SK-N-DZ (cell line): ENCODE results near the gene PTPRA.

ENCODE experiments used
- DNase-seq: peaks from one replicate; pipeline ENCODE4 v3.0.0-alpha.2; 2015; ENCODE audit warnings: low spot score

PTPRA gene

DNA sequence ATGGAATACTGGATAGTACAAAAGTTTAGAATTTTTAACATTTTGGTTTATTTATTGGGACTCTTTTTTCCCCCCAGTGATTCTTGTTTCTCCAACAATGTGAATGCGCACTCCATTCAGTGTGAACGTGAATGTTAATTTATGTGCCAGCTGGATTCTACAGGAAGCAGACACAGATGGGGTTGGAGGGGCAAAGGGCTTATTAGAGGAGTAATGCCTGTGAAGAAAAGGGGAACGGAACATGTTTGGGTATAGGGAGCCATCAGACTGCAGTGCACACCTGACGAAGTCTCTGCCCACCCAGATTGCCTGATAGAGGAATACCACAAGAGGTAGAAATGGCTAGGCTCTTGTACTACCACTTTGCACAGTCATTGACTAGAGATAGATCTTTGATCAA, 48.2 kb downstream of the PTPRA start:
- no peak for DNase-seq

DNA sequence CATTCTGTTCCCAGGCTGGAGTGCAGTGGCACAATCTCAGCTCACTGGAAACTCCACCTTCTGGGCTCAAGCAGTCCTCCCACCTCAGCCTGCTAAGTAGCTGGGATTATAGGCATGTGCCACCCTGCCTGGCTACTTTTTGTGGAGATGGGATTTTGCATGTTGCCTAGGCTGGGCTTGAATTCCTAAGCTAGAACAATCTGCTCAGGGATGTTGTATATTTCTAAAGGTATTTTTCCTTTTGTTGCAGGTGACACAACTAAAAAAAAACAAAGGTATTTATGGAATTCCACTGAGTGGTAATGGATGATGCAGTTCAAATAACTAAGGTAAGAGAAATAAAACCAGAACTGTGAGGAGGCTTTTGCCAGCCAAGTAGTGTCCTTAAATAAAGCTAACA, 49.7 kb downstream of the PTPRA start:
- DNase-seq, result no peak

DNA sequence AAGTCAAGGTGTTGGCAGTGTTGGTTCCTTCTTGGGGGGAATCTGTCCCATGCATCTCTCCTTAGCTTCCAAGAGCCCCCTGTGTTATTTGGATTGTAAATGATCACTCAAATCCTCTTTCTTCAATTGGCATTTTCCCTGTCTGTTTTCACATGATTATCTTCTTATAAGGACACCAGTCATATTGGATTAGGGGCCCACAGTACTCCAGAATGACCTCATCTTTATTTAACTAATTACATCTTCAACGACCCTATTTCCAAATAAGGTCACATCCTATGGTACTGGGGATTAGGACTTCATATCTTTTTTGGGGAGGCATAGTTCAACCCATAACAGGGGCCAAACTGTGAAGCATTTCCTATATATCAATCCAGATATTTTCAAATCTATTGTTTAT, 57.3 kb downstream of the PTPRA start:
- peak; percentile 27 for DNase-seq

DNA sequence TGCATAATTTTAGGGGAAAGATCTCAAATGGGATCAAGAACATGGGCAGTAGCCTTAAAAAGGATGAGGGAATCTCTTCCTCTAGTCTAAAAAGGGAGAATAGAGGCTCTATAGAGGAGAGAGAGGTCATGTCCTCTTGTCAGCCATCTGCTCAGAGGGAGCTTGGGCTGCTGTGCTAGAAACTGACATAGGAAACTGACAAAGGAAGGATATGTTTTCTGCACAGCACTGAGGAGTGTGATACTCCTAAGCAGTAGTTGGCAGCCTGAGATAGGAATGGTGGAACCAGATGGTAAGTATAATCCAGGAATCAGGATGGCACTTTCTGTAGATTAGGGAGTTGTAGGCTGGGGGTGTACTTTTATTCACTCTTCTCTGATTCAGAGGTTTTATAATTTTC, 59.2 kb downstream of the PTPRA start:
- no peak for DNase-seq

- no peak for DNase-seq
Measured at GRCh38 chr20:2937902-2938301, 64.6 kb downstream of the PTPRA start.

DNA sequence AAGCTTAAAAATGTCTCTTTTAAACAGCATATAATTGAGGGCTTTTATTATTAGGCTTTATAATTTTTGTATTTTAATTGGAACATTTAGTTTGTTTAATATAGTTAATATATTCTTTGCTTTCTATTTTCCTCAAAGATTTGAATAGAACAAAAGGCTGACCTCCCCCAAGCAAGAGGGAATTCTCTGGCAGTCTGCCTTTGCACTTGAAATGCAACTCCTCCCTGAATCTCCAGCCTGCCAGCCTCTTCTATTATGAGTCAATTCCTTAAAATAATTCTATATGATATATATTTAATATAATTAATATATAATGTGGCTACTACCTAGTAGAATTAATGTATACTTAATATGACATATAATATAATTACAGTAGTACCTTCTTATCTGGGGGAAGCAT, 69.2 kb downstream of the PTPRA start:
- DNase-seq, result no peak

- DNase-seq, result no peak
Measured at GRCh38 chr20:2946988-2947961, 74.0 kb downstream of the PTPRA start.

GRCh38 chr20:2948968-2949367, 75.7 kb downstream of the PTPRA start:
- DNase-seq, result no peak

DNA sequence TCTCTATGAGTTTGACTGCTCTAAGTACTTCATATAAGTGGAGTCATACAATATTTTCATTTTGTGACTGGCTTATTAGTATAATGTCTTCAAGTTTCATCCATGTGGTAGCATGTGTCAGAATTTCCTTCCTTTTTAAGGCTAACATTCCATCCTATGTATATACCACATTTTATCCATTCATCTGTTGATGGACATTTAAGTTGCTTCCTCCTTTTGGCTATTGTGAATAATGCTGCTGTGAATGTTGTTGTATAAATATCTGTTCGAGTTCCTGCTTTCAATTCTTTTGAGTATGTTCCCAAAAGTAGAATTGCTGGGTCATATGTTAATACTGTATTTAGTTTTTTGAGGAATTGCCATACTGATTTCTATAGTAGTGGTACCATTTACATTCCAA, 79.5 kb downstream of the PTPRA start:
- no peak for DNase-seq

DNA sequence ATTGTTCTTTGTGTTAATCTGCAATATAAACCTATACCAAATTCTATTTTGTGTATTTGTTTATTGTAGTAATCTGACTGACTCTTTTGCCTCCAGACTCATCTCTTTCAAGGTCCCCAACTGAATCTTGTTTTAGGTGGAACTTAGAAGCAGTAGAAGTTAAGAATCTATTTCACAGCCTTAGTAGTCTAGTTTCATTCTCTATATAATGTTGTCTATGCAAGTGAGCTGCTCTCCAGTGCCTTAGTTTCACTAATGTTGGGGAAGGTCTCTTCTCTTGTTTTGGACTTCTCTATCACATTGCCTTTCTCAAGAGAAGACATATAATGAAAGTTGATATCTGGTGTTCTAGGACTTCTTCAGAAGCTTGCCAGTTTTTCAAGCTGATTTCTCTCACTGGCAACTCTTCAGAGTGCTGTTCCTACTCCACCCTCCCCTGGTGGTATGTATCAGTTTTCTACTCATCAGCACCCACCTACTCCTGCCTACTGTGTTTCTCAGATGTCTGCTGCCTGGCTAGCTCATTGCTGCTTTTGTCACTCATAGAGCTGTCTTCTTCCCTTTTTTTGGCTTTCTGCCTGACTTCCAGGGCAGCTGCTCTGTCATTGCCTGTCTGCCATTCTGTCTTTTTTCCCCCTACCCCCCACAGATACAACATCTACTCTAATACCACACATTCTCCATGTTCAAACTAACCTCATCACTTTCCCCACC, 82.1 kb downstream of the PTPRA start:
- DNase-seq, result no peak

- no peak for DNase-seq
Measured at GRCh38 chr20:2956480-2956879, 83.2 kb downstream of the PTPRA start.

- DNase-seq, result no peak
Measured at GRCh38 chr20:2967841-2968240, 94.6 kb downstream of the PTPRA start.

DNA sequence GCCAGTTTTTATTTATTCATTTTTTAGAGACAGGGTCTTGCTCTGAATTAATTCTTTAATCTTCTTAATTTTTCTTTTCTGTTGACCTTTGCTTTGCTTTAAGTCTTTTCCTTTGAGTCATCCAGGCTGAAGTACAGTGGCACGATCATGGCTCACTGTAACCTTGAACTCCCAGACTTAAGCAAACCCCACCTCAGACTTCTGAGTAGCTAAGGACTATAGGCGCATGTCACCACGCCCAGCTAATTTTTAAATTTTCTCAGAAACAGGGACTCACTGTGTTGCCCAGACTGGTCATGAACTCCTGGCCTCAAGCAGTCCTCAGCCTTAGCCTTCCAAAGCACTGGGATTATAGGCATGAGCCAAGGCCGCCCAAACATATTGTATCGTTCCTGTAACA, 98.8 kb downstream of the PTPRA start:
- DNase-seq, result no peak

GRCh38 chr20:2973574-2973973, 100.3 kb downstream of the PTPRA start:
- DNase-seq, result no peak

DNA sequence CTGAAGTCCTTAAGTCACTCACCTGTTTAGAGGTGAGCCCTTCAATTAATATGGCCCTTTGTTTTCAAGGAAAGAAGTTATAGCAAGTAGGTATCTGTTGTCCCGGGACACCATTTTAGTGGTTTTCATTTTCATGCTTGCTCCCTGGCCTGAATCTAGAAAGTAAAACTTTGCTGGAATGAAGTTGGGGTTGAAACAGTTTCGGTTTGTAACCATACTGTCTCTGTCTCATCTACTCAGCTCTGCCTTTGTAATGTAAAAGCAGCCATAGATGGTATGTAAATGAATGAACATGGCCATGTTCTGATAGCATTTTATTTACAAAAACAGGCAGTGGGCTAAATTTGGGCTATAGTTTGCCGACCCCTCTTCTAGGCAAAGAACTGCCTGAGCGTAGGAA, 105.2 kb downstream of the PTPRA start:
- no peak for DNase-seq

GRCh38 chr20:2981646-2982045, 108.4 kb downstream of the PTPRA start:
- no peak for DNase-seq

- no peak for DNase-seq
Measured at GRCh38 chr20:2983508-2983907, 110.2 kb downstream of the PTPRA start.

DNA sequence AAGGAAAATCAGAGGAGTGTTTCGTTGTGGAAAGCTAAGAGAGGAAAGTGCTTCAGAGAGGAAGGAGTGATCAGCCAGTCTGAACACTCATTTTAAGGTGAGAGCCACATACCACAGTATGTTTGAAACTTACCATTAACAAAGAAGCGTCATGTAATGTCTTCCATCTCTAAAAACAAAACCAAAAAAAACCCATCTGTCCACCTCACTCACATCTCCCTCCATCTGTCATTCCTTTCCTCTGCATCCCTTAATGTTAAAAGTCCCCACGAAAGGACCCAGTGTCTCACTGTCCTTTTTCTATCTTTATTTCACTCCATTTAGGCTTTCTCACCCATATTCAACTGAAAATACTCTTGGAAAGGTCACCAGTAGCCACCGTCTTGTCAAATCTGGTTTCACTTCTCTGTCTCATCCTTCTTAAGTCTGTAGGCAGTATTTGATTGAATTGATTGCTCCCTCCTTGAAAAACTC, 110.8 kb downstream of the PTPRA start:
- no peak for DNase-seq

GRCh38 chr20:2984956-2985661, 111.8 kb downstream of the PTPRA start:
- DNase-seq, result peak; percentile 78

DNA sequence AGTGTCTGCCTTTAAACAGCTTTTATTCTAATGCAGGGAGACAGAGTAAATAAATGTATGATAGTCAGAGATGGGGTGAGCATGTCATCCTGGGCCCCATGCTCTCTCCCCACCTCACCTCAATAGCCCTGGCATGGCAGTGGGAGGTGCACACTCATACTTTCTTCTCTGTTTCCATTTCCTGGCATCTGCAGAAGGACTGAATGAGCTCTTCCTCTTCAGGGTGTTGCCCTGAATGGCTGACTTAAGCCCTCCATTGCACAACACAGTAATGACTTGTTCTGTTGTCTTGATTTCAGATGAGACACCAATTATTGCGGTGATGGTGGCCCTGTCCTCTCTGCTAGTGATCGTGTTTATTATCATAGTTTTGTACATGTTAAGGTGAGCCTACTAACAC, 113.2 kb downstream of the PTPRA start:
- no peak for DNase-seq

DNA sequence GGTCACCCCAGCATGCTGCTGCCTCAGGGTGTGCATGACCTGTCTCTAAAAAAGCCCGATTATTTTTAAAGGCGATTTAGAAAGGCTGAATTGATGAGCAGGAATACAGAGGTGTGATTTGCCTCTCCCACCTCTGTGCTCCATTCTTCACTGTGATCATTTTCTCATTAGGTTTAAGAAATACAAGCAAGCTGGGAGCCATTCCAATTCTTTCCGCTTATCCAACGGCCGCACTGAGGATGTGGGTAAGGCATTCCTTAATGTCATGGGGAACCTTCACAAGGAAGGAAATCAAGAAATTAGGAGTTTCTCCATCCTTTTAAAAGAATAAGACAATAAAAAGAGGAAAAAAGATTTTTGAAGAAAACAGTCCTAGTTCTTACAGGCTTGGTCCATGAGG, 114.6 kb downstream of the PTPRA start:
- no peak for DNase-seq

DNA sequence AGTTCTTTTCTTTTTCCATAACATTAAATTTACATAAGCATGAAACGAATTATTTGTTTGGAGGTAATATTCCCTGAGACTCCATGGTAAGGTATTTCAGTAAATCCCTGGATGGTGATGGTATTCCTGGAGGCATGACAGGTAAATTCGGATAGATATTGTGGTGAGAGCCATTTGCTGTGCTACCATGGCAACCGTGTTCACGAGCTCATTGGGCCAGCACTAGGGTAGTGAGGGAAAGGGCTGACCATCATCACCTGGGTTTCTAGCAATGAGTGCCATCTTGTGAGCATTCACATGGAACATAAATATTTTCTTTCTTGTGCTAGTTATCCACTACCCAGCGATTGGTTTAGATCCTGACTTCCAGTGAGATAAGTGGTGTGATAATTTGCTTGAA, 118.3 kb downstream of the PTPRA start:
- DNase-seq, result no peak
